Measurements from ENCODE around the gene PLXNA1. TPM values are rescaled to one million over a fixed set of nuclear protein-coding genes. Genes with fewer than 3 reads are reported as not detected.
A peak's percentile ranks its signal among the peaks of the same experiment; 100 is the strongest.

The PLXNA1 gene
- total and polyA plus RNA-seq, 2 of the 8 experiments (the other 6 are each of a cell fraction or from before 2014, with no cell fraction given): 47.5 to 54.9 TPM

GRCh38 chr3:127000761-127001160, 17.8 kb downstream of the PLXNA1 start:
- Histone ChIP-seq H4K8ac (ENCODE audit: extremely low read depth, insufficient read depth, low read length) (peak overlapping the region; percentile 41), H3K27ac (ENCODE audit: low read depth, low read length) (peak overlapping the region; percentile 55; the same call in 1 of the 2 replicates), H3K79me1 (ENCODE audit: low read depth, low read length) (peaks cover 21% of the 10 kb centered on the region), H2BK15ac (ENCODE audit: low read length) (no peak overlapping the region), H3K4ac (replicated peaks; ENCODE audit: insufficient read length, low read depth, low read length) (no peak overlapping the region), H3K18ac (ENCODE audit: extremely low read depth, low read length) (no peak overlapping the region; the same call in 1 of the 2 replicates), H3K4me1 (replicated peaks in 1 of 4; ENCODE audit: control insufficient read depth in 3 of 4, insufficient read depth in 4 of 4, low read length in 3 of 4) (peaks cover 0 to 20% (median 14%) of the 10 kb centered on the region in 4 experiments; a peak in 6 of 7 replicates), H2BK20ac (ENCODE audit: low read length) (no peak overlapping the region), H3K56ac (replicated peaks; ENCODE audit: insufficient read length, low read depth, low read length) (no peak overlapping the region), H3K23me2 (ENCODE audit: low read depth, low read length) (no peaks in the 10 kb centered on the region), H3K27me3 (replicated peaks in 1 of 4; ENCODE audit: control insufficient read depth in 3 of 4, extremely low read depth in 1 of 4, insufficient read depth in 3 of 4, low read length in 3 of 4) (no peaks in the 10 kb centered on the region), H3K9me3 (ENCODE audit: insufficient read depth in 2 of 2, low read depth in 1 of 2, low read length in 1 of 2) (no peaks in the 10 kb centered on the region), H4K91ac (replicated peaks; ENCODE audit: insufficient read length, low read length) (no peak overlapping the region), H3K23ac (ENCODE audit: insufficient read length) (no peak overlapping the region), H2AK5ac (ENCODE audit: low read depth, low read length) (no peak overlapping the region), H2AFZ (ENCODE audit: low read length) (no peak overlapping the region), H3K79me2 (ENCODE audit: control insufficient read depth in 1 of 2, insufficient read depth in 2 of 2, low read length in 2 of 2) (peaks cover 0 to 39% of the 10 kb centered on the region in 2 experiments; a peak in 2 of 4 replicates), H2BK12ac (ENCODE audit: low read depth, low read length) (peak overlapping the region; percentile 75; the same call in 1 of the 2 replicates), H3K36me3 (ENCODE audit: control insufficient read depth in 2 of 4, insufficient read depth in 4 of 4, low read length in 3 of 4) (peaks cover 0 to 3% (median 0%) of the 10 kb centered on the region in 4 experiments; a peak in 1 of 8 replicates), H2BK120ac (replicated peaks; ENCODE audit: low read depth, low read length) (no peak overlapping the region), H4K5ac (ENCODE audit: insufficient read length, low read depth, low read length) (no peak overlapping the region), H3K9ac (replicated peaks in 1 of 4; ENCODE audit: extremely low read depth in 1 of 4, low read depth in 3 of 4, low read length in 3 of 4) (no peak overlapping the region), H4K20me1 (replicated peaks in 1 of 2; ENCODE audit: control insufficient read depth in 1 of 2, insufficient read depth in 2 of 2, low read length in 2 of 2) (peaks cover 14 to 36% of the 10 kb centered on the region in 2 experiments), H2BK5ac (ENCODE audit: low read depth, low read length) (peak overlapping the region; percentile 93; the same call in 1 of the 2 replicates), H3K4me3 (ENCODE audit: extremely low read depth in 1 of 4, insufficient read depth in 2 of 4, low read depth in 3 of 4, low read length in 4 of 4) (no peak overlapping the region), H3K14ac (ENCODE audit: insufficient read length) (no peak overlapping the region), H3K4me2 (ENCODE audit: insufficient read depth in 1 of 2, low read depth in 2 of 2, low read length in 2 of 2) (no peak overlapping the region)
- FAIRE-seq (no peak), DNase-seq (ENCODE audit: low read depth in 1 of 2, low spot score in 2 of 2) (no peak)
- POLR2A ChIA-PET (ENCODE audit: partially characterized antibody): interaction anchor here (0.8 to 2.7 kb wide), 4 partner anchors 11 to 249 kb away, joined by 3 to 9 read pairs (median 3); no protein-coding TSS in a partner anchor
- CTCF ChIA-PET (ENCODE audit: partially characterized antibody): interaction anchor here (0.6 to 1.8 kb wide), 8 partner anchors 10 to 481 kb away, joined by 3 to 11 read pairs (median 4); no protein-coding TSS in a partner anchor
- WGBS, 2 experiments (ENCODE audit: extremely low coverage in 1 of 2, insufficient coverage in 1 of 2, insufficient read length in 1 of 2, insufficient replicate concordance in 2 of 2, low coverage in 1 of 2, low lambda C conversion rate in 2 of 2, missing lambda C conversion rate in 1 of 2): 95% methylated on average over 12 of the region's 12 CpGs; no CpG with 5 or more reads in 1 of the 2 experiments
- TF ChIP-seq PHF8 (conservative IDR thresholded peaks at IDR 0.05; ENCODE audit: low read depth, low read length) (no peak), CHD2 (IDR thresholded peaks at IDR 0.05; ENCODE audit: low read length) (no peak), CEBPB (IDR thresholded peaks at IDR 0.05; ENCODE audit: low read depth, low read length) (no peak), JUN (IDR thresholded peaks at IDR 0.05; ENCODE audit: low read depth, low read length) (no peak), KDM1A (IDR thresholded peaks at IDR 0.05; ENCODE audit: borderline replicate concordance, low read length) (no peak), CBX8 (IDR thresholded peaks at IDR 0.05; ENCODE audit: borderline replicate concordance, low read depth, low read length) (no peak), MAX (IDR thresholded peaks at IDR 0.05) (no peak), SP4 (IDR thresholded peaks at IDR 0.05; ENCODE audit: low read length) (no peak), YY1 (IDR thresholded peaks at IDR 0.05; ENCODE audit: low read depth, low read length) (no peak)

Data from H1 (cell line).